Fibroblast of pulmonary artery (primary cell): ENCODE results near the gene SPACDR.

Experiments used
- DNase-seq: peaks from one replicate; pipeline ENCODE4 v3.0.0-alpha.2; 2010; ENCODE audit warnings: low read depth
- H3K4me3 ChIP-seq: replicated peaks from 2 replicates; pipeline ENCODE4 v1.5.1; 2011; ENCODE audit warnings: low read depth, mild to moderate bottlenecking, control low read depth, low read length, moderate library complexity
- TF ChIP-seq, protein P1 (sequence below): IDR thresholded peaks from 2 replicates; pipeline ENCODE4 v1.5.1; 2011; ENCODE audit warnings: mild to moderate bottlenecking, control low read depth, low read length, inconsistent platforms; ENCODE audit errors: missing control alignments

The SPACDR gene

DNA sequence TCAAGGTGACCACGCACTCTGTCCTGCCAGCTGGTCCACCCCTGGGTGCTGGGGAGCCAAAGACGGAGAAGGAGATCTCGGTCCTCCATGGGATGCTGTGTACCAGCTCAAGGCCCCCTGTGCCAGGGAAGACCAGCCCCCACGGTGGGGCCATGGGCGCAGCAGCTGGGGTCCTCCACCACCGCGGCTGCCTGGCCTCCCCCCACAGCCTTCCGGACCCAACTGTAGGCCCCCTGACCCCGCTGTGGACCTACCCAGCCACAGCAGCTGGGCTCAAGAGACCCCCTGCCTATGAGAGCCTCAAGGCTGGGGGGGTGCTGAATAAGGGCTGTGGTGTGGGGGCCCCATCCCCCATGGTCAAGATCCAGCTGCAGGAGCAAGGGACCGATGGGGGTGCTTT lies 25.1 kb upstream of the SPACDR start:
- no peak for DNase-seq
- H3K4me3 ChIP-seq, result no peak overlapping the region
- TF ChIP-seq, protein P1, sequence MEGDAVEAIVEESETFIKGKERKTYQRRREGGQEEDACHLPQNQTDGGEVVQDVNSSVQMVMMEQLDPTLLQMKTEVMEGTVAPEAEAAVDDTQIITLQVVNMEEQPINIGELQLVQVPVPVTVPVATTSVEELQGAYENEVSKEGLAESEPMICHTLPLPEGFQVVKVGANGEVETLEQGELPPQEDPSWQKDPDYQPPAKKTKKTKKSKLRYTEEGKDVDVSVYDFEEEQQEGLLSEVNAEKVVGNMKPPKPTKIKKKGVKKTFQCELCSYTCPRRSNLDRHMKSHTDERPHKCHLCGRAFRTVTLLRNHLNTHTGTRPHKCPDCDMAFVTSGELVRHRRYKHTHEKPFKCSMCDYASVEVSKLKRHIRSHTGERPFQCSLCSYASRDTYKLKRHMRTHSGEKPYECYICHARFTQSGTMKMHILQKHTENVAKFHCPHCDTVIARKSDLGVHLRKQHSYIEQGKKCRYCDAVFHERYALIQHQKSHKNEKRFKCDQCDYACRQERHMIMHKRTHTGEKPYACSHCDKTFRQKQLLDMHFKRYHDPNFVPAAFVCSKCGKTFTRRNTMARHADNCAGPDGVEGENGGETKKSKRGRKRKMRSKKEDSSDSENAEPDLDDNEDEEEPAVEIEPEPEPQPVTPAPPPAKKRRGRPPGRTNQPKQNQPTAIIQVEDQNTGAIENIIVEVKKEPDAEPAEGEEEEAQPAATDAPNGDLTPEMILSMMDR, result no peak

DNA sequence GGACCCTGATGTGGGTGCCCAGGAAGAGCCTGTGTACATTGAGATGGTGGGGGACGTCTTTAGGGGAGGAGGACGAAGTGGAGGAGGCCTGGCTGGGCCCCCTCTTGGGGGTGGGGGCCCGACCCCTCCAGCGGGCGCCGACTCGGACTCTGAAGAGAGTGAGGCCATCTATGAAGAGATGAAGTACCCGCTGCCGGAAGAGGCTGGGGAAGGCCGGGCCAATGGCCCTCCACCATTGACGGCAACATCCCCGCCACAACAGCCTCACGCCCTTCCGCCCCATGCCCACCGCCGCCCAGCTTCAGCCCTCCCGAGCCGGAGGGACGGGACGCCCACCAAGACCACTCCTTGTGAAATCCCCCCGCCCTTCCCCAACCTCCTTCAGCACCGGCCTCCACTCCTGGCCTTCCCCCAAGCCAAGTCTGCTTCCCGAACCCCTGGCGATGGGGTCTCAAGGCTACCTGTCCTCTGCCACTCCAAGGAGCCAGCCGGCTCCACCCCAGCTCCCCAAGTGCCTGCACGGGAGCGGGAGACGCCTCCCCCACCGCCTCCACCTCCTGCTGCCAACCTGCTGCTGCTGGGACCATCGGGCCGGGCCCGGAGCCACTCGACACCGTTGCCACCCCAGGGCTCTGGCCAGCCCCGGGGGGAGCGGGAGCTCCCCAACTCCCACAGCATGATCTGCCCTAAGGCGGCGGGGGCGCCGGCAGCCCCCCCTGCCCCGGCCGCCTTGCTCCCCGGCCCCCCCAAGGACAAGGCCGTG lies 24.5 kb upstream of the SPACDR start:
- H3K4me3 ChIP-seq, result no peak overlapping the region
- no peak for DNase-seq
- TF ChIP-seq, protein P1, result no peak

DNA sequence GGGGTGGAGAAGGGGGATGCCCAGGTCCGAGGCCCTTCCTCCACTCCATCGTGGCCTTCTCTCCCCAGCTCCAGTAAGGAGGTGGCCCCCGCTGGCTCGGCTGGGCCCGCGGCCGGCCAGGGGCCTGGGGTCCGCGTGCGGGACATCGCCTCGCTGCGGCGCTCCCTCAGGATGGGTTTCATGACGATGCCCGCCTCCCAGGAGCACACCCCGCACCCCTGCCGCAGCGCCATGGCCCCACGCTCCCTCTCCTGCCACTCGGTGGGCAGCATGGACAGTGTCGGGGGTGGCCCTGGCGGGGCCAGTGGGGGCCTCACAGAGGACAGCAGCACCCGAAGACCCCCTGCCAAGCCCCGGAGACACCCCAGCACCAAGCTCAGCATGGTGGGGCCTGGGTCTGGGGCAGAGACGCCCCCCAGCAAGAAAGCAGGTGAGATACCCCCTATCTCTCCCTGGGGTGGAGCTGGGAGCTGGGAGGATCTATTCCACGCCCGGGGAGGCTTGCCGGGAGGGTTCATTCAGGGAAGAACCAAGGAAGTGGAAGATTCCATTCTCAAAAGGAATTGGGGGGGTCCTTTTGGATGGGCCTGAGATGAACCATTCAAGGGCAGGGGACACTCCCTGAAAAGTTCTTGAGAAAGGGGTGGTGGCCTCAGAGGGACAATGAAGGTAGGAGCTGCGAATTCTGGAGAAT lies 22.8 kb upstream of the SPACDR start:
- DNase-seq, result no peak
- H3K4me3 ChIP-seq, result no peak overlapping the region

DNA sequence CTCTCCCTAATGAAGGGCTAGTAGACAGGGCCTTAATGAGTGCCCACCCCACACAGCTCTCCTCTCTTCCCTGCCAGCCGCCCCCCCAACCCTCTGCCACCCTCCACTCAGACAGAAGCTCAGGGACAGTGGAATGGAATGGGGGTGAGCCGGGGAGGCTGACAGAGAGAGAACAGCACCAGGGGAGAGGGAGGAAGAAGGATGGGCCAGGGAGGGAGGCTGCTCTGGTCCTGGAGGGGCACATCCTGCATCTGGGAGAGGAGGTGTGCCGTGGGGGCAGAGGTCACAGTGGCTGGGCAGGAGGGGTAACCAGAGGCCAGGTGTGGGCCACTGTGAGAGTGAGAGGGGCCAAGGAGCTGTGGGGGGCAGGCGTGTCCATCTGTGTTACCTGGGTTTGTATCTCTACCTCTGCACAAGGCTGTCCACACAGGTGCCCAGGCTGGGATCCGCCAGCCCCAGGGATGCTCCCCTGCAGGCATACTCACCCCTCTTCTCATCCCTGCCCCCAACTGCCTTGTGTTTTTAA lies 22.1 kb upstream of the SPACDR start:
- H3K4me3 ChIP-seq, result no peak overlapping the region
- TF ChIP-seq, protein P1, result no peak
- no peak for DNase-seq

More for the DNA sequence above, 22.8 kb upstream of the SPACDR start:
- TF ChIP-seq, protein P1, result no peak

DNA sequence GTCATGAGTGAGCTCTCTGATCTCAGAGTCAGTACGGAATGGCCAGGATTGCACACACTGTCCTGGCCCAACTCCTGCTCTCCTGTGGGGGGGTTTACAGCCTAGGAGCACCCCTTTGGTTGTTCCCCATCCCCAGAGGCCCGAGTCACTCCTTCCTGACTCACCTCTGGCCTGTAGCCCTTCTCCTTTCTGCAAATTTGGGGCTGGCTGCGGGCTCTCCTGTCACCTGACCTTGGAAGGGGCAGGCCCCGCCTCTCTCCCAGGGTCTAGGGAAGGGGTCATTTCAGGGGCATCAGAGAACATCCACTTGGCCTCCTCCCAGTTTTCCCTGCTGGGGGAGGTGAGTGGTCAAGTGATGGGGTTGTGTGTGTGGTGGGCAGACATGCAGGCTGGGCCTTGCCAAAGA lies 21.4 kb upstream of the SPACDR start:
- peak overlapping the region; percentile 12 for H3K4me3 ChIP-seq
- TF ChIP-seq, protein P1, result no peak
- no peak for DNase-seq

DNA sequence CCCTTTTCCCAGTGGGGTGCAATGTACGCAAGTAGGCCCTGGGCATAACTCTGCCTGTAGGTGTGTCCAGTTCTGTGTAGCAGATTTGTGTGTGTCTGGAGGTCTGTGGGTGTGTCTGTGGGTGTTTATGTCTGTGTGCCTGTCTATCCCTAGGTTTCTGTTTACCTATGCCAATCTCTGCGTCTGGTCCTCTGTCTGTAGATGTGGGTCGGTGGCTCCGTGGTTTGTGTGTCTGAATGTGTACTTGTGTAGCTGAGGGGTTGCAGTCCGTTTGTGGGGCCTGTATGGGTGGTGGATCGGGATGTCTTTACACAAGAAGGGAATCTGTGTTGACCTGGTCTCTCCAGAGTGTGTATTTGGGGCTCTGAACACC lies 20.6 kb upstream of the SPACDR start:
- TF ChIP-seq, protein P1, result no peak
- H3K4me3 ChIP-seq, result peak overlapping the region; percentile 69

More for the DNA sequence above, 20.6 kb upstream of the SPACDR start:
- DNase-seq, result no peak
